Choroid plexus epithelial cell (primary cell): ENCODE measurements around the gene MCL1.

Experiments used
- DNase-seq: peaks from one replicate; pipeline ENCODE4 v3.0.0-alpha.2; 2010; ENCODE audit warnings: low read depth
- H3K4me3 ChIP-seq: 2 replicates; pipeline ENCODE4 v1.5.1; 2011; ENCODE audit warnings: low read depth, mild to moderate bottlenecking, control low read depth, low read length, moderate library complexity
- CTCF ChIP-seq: conservative IDR thresholded peaks from 2 replicates; pipeline ENCODE4 v1.5.1; 2011; ENCODE audit warnings: low read depth, mild to moderate bottlenecking, control low read depth, inconsistent platforms, low read length, moderate library complexity

The MCL1 gene

GRCh38 chr1:150537732-150538684, 41.4 kb downstream of the MCL1 start:
- peak; percentile 94 for DNase-seq
- TF ChIP-seq CTCF = peak; percentile 41
- no peak overlapping the region for H3K4me3 ChIP-seq

- TF ChIP-seq CTCF = no peak
- no peak overlapping the region for H3K4me3 ChIP-seq
- peak; percentile 54 for DNase-seq
Observed at GRCh38 chr1:150536836-150537731, 42.3 kb downstream of the MCL1 start.

GRCh38 chr1:150535511-150536287, 43.7 kb downstream of the MCL1 start:
- no peak for TF ChIP-seq CTCF
- no peak for DNase-seq
- H3K4me3 ChIP-seq = no peak overlapping the region

GRCh38 chr1:150534002-150534401, 45.4 kb downstream of the MCL1 start:
- no peak overlapping the region for H3K4me3 ChIP-seq
- no peak for TF ChIP-seq CTCF

GRCh38 chr1:150532860-150533259, 46.5 kb downstream of the MCL1 start:
- H3K4me3 ChIP-seq = no peak overlapping the region
- DNase-seq = no peak

More at GRCh38 chr1:150534002-150534401, 45.4 kb downstream of the MCL1 start:
- DNase-seq = no peak

More at GRCh38 chr1:150532860-150533259, 46.5 kb downstream of the MCL1 start:
- TF ChIP-seq CTCF = no peak
